Activated CD4-positive, alpha-beta T cell treated with anti-CD3 and anti-CD28 coated beads for 36 hours (primary cell): Measurements from ENCODE around the gene MSMB. TPM values are rescaled to one million over a fixed set of nuclear protein-coding genes. Genes with fewer than 3 reads are reported as not detected.
"Not testable (repeated sequence)": the region's sequence is repeated elsewhere in the genome, so short reads cannot be mapped to it uniquely, and the experiment has no call there.

Experiments used
- ATAC-seq: fragments of 200-7000 bp; cut with Tn5 transposase; one replicate; pipeline ENCODE4 v1.10.0; 2021; ENCODE audit warnings: mild to moderate bottlenecking, moderate library complexity
- CTCF ChIA-PET: fragments of 350-600 bp; sonication (Branson Sonifier 250); formaldehyde crosslinking; loops from one replicate; lab custom pipeline; 2021; ENCODE audit warnings: antibody characterized with exemption; lab: Charles Lee
- POLR2A ChIA-PET: fragments of 350-600 bp; sonication (Branson Sonifier 250); formaldehyde crosslinking; loops from one replicate; lab custom pipeline; 2021; ENCODE audit warnings: antibody characterized with exemption, inconsistent platforms; lab: Charles Lee
- DNase-seq: peaks from one replicate; pipeline ENCODE4 v3.0.0-alpha.2; 2020
- H3K27ac Mint-ChIP-seq: one replicate; pipeline ENCODE4 v1.8.0; 2021; ENCODE audit warnings: mixed read lengths
- H3K27me3 Mint-ChIP-seq: one replicate; pipeline ENCODE4 v1.8.0; 2021; ENCODE audit warnings: mixed read lengths
- H3K36me3 Mint-ChIP-seq: one replicate; pipeline ENCODE4 v1.8.0; 2021; ENCODE audit warnings: low read depth, mixed read lengths
- H3K4me1 Mint-ChIP-seq: one replicate; pipeline ENCODE4 v1.8.0; 2021; ENCODE audit warnings: mixed read lengths
- H3K4me3 Mint-ChIP-seq: one replicate; pipeline ENCODE4 v1.8.0; 2021; ENCODE audit warnings: mild to moderate bottlenecking, moderate library complexity, mixed read lengths
- H3K9me3 Mint-ChIP-seq: one replicate; pipeline ENCODE4 v1.8.0; 2021; ENCODE audit warnings: low read depth, mixed read lengths
- intact Hi-C, 2 experiments: fragments of 100-400 bp; cut with DNase I in 1 of 2; cut with micrococcal nuclease in 1 of 2; formaldehyde crosslinking; loops; one replicate each; pipeline versions ENCODE4 v1.14.2 to v1.15.1; 2022 to 2024; cut with DNase I, micrococcal nuclease
- total RNA-seq, 2 experiments: library from RNA; stranded (reverse); gene quantifications; one replicate each; pipeline ENCODE4 v1.2.3, GENCODE V29; 2021

Gene MSMB
- total RNA-seq, 2 experiments from 2014 or later, result not detected

DNA sequence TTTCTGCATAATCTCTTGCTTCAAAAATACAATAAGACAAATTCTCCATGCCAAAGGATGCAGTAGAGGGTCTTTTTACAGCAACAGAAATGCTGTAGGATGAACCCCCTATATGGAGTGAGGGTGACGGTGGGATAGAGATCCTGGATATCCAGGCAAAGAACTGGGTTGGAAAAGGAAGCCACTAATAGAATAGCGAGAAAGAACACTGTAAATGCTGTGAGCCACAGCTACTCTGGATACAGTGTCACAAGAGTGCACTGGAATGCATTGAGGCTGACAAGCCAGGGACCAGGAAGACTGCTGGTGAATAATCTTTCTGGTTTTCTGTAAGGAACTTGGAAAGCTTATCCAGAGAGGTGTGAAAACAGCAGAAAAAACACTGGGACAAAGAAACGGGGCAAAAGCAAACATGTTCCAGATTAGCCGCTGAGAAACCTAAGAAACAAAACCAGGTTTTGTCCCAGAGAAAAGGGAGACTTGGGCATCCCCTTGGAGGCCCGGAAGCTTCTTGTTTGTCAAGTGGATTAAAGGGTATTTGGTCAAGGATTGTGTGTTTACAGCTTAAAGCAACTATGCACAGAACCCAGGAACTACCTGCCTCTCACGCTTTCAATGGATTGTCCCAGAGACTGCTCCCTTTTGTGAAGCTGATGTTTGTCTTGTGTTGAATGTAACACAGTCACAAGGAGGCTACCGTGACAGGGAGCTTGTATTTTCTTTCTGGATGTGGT lies 6.2 kb upstream of the MSMB start:
- no peak for DNase-seq
- Mint-ChIP-seq H3K27me3 (no peaks in the 10 kb centered on the region), H3K4me1 (peaks cover 4% of the 10 kb centered on the region), H3K27ac (no peak overlapping the region), H3K4me3 (no peak overlapping the region), H3K9me3 (peaks cover 4% of the 10 kb centered on the region), H3K36me3 (peaks cover under 1% of the 10 kb centered on the region)
- CTCF ChIA-PET, result interaction anchor here (1.0 kb wide), 1 partner anchor 23 kb away, joined by 3 read pairs; no protein-coding TSS in a partner anchor
- intact Hi-C loops, result no loop called here
- POLR2A ChIA-PET, result interaction anchor here (0.7 kb wide), 2 partner anchors 15 to 19 kb away, joined by 3 to 8 read pairs; no protein-coding TSS in a partner anchor
- ATAC-seq, result no peak

DNA sequence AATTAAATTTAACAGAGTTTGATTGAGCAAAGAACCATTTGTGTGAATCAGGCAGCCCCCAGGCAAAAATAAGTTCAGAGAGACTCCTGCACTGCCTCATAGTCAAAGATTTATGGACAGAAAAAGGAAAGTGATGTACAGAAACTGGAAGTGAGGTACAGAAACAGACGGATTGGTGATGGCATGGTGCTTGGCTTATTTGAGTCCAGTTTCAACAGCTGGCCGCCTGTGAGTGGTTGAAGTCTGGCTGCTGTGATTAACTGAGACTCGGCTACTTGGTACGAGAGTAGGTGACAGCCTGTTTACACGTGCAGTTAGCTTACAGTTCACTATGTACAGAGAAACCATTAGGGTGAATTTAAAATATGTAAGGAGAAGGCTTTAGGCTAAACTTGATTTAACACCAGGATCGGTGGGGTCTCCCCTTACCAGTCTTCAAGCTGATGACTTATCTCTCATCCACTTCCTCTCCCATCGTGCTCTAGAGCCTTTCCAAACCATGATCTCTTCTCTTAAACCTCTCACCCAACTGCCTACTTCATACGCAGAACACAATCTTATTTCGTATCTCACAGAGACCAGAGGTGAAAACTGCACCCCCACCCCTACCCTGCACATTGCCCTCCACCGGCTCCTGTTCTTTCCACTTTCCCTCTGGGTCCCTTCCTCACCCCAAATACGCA lies 5.0 kb upstream of the MSMB start:
- ChIA-PET CTCF (interaction anchor here (0.8 kb wide), 1 partner anchor 33 kb away, joined by 3 read pairs; no protein-coding TSS in a partner anchor), POLR2A (interaction anchor here (0.7 kb wide), 1 partner anchor 14 kb away, joined by 3 read pairs; no protein-coding TSS in a partner anchor)
- Mint-ChIP-seq H3K4me3 (no peak overlapping the region), H3K27me3 (no peaks in the 10 kb centered on the region), H3K36me3 (no peaks in the 10 kb centered on the region), H3K9me3 (no peaks in the 10 kb centered on the region), H3K27ac (no peak overlapping the region), H3K4me1 (peaks cover 4% of the 10 kb centered on the region)
- DNase-seq (no peak), ATAC-seq (peak; percentile 19)
- intact Hi-C loops, result no loop called here

GRCh38 chr10:46049497-46049831 lies 3.4 kb upstream of the MSMB start:
- H3K4me3 Mint-ChIP-seq, H3K4me1 Mint-ChIP-seq, H3K9me3 Mint-ChIP-seq, H3K27ac Mint-ChIP-seq, DNase-seq, H3K27me3 Mint-ChIP-seq, ATAC-seq, CTCF ChIA-PET, POLR2A ChIA-PET, intact Hi-C loops, H3K36me3 Mint-ChIP-seq: not testable (repeated sequence)

DNA sequence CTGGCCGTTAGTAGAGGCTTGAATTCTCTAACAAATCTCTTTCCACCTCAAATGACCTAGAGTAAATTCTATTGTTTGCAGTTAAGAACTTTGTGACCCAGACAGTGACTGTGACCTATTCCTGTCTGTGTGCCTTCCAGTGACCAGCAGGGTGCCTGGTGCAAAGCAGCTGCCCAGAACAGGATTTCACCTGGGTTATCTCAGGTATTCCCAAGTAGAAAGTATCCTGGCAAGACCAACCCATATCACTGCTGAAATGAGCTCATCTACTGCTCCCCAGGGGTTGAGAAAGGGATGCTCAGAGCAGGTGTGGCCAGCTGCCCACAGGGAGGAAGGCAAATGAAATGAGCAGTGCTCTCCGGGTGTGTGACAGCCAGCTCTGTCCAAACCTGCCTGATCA lies 2.1 kb upstream of the MSMB start:
- ChIA-PET CTCF (no interaction called here), POLR2A (no interaction called here)
- H3K4me1 Mint-ChIP-seq, result no peaks in the 10 kb centered on the region
- no peak for ATAC-seq
- no peaks in the 10 kb centered on the region for H3K36me3 Mint-ChIP-seq
- intact Hi-C loops, result no loop called here
- H3K27me3 Mint-ChIP-seq, result no peaks in the 10 kb centered on the region
- no peak overlapping the region for H3K4me3 Mint-ChIP-seq
- H3K27ac Mint-ChIP-seq, result no peak overlapping the region
- no peak for DNase-seq
- no peaks in the 10 kb centered on the region for H3K9me3 Mint-ChIP-seq

- no peaks in the 10 kb centered on the region for H3K36me3 Mint-ChIP-seq
- H3K4me3 Mint-ChIP-seq, result no peak overlapping the region
- no peaks in the 10 kb centered on the region for H3K4me1 Mint-ChIP-seq
- DNase-seq (no peak), ATAC-seq (no peak)
- H3K27me3 Mint-ChIP-seq, result no peaks in the 10 kb centered on the region
- CTCF ChIA-PET, result no interaction called here
- intact Hi-C loops, result no loop called here
- H3K9me3 Mint-ChIP-seq, result no peaks in the 10 kb centered on the region
- POLR2A ChIA-PET, result no interaction called here
- no peak overlapping the region for H3K27ac Mint-ChIP-seq
Measured at GRCh38 chr10:46042527-46042926, 3.5 kb downstream of the MSMB start.

DNA sequence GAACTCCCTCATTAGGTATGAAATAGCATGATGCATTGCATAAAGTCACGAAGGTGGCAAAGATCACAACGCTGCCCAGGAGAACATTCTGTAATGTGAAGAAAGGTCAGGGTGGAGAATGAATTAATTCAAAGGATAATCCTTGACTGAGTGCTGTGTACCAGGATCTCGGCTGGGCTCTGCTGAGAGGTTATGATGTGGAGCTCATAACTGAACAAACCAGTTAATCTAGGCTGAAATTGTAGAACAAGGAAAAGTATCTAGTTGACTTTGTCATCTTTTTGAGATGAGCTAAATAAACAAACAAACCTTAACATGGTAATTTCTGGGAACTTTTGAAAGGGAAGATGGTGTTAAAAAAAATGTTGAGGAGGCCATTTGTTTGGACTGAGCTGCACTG lies 6.1 kb downstream of the MSMB start:
- ChIA-PET POLR2A (no interaction called here), CTCF (no interaction called here)
- DNase-seq (no peak), ATAC-seq (no peak)
- H3K27me3 Mint-ChIP-seq, result no peaks in the 10 kb centered on the region
- no peaks in the 10 kb centered on the region for H3K9me3 Mint-ChIP-seq
- intact Hi-C loops, result no loop called here
- H3K4me1 Mint-ChIP-seq, result no peaks in the 10 kb centered on the region
- H3K36me3 Mint-ChIP-seq, result no peaks in the 10 kb centered on the region
- no peak overlapping the region for H3K4me3 Mint-ChIP-seq
- H3K27ac Mint-ChIP-seq, result no peak overlapping the region

GRCh38 chr10:46037107-46037825 lies 8.8 kb downstream of the MSMB start:
- intact Hi-C loops, result loop anchor here in 1 of 2 experiments (10.0 kb wide), 1 partner anchor 58 kb away; no protein-coding TSS in a partner anchor
- H3K4me3 Mint-ChIP-seq, result no peak overlapping the region
- no peaks in the 10 kb centered on the region for H3K36me3 Mint-ChIP-seq
- no peak for DNase-seq
- CTCF ChIA-PET, result interaction anchor here (0.6 kb wide), 1 partner anchor 595 kb away, joined by 3 read pairs; no protein-coding TSS in a partner anchor
- no peak for ATAC-seq
- H3K27ac Mint-ChIP-seq, result no peak overlapping the region
- H3K4me1 Mint-ChIP-seq, result no peaks in the 10 kb centered on the region
- H3K9me3 Mint-ChIP-seq, result no peaks in the 10 kb centered on the region
- POLR2A ChIA-PET, result interaction anchor here (0.5 kb wide), 1 partner anchor 14 kb away, joined by 3 read pairs; no protein-coding TSS in a partner anchor
- no peaks in the 10 kb centered on the region for H3K27me3 Mint-ChIP-seq

DNA sequence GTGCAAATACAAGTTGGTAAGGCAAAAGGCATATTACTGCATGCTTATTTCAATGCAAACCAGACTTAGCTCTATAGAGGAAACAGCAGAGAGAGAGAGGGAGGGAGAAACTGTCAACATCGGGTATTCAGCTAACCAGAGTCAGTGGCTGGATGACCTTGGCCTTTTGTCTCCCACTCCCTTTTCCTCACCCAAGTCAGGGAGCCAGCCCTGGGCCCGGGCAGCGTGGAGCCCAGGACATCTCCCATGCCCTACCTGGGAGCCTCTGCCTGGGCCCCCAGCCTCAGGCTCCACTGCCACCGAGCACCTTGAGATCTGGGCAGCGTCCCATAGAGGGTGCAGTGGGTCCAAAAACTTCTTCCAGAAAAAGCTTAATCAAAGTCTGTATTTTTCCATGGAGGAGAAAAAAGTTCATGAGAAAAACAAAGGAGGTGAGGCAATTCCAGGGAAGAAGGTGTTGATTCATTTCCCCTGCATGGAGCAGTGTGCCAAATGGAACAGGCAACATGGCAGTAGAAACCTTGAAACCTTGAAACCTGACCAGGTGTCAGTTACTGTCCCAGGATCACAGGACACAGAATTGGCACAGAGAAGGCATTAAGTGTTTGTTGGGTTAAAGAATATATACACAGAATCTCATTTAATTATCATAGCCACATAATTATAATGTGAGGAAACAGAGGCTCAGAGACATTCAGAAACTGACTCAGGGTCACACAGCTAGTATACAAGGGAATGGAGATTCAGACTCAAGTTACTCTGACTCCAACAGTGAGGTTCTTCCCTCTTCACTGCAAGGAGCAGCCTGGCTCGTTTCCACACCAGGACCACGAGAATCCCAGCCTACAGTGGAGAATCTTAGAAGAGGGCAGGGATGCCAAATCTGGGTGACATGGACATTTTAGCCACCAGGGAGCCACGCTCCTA lies 9.9 kb downstream of the MSMB start:
- CTCF ChIA-PET, result no interaction called here
- DNase-seq, result no peak
- intact Hi-C loops, result loop anchor here in 1 of 2 experiments (10.0 kb wide), 1 partner anchor 59 kb away; no protein-coding TSS in a partner anchor

DNA sequence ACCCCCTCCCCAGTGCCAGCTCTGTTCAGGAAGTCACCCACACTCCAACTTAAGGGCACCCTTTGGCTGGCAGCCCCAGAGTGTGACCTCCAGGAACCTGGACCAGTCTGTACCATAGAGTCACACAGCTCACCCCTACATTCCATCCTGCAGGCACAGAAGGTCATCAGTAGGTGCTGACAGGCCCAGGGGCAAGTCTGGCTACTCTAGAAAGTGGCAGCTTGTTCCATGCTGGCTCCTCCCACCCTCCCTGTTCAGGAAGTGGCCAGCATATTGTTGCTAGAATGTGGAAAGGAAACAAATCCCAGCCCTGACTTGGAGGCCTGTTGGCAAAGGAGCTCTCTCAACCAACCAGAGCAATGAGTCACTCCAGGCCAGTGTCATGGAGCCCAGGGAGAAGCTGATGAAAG lies 12.5 kb downstream of the MSMB start:
- no peaks in the 10 kb centered on the region for H3K9me3 Mint-ChIP-seq
- CTCF ChIA-PET, result no interaction called here
- no peak overlapping the region for H3K27ac Mint-ChIP-seq
- peaks cover 14% of the 10 kb centered on the region for H3K4me1 Mint-ChIP-seq
- no peaks in the 10 kb centered on the region for H3K36me3 Mint-ChIP-seq
- intact Hi-C loops, result loop anchor here (5.0 to 10.0 kb wide), 3 partner anchors 61 to 566 kb away; no protein-coding TSS in a partner anchor
- H3K27me3 Mint-ChIP-seq, result no peaks in the 10 kb centered on the region
- ATAC-seq (no peak), DNase-seq (no peak)
- POLR2A ChIA-PET, result no interaction called here
- no peak overlapping the region for H3K4me3 Mint-ChIP-seq

More for the DNA sequence above, 9.9 kb downstream of the MSMB start:
- ATAC-seq, result no peak
- Mint-ChIP-seq H3K4me1 (no peaks in the 10 kb centered on the region), H3K27me3 (no peaks in the 10 kb centered on the region), H3K4me3 (no peak overlapping the region), H3K27ac (no peak overlapping the region), H3K36me3 (no peaks in the 10 kb centered on the region), H3K9me3 (no peaks in the 10 kb centered on the region)
- POLR2A ChIA-PET, result no interaction called here

DNA sequence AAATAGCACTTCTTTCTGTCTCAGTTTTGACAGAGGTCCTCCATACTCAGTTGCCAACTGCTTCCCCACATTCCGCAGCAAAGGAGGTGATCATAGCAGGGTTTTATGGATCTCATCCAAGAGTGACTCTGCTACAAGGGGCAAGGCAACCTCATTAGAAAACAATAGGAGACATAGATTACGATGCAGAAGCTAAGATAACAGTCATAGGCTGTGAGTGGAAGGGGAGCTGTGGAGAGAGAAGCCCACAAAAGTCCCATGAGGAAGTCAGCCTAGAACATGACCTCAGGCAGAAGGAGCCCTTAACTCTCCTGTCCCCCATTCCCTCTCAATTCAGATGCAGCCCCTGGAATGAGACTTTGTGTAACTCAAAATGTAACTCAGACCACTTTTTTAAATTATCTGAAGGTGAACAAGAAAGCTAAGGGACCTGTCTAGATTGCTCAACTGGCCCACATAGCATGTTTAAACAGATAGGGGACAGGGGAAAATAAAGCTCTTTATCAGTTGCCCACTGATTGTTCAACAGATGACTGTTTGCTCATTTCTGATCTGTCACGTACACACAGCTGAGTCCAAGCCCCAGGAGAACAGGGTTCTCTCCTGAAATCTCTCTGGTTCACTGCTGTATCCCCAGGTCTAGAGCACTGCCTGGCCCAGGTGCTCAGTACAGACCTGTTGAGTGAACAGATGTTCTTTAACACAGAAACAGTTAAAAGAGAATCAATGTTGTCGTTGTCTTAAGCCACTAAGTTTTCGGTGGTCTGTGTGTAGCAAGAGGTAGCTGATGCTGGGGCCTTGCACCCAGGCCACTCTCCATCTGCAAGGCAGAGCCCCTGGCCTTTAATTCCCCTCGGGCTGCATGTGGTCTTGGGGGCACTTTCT lies 14.2 kb downstream of the MSMB start:
- peaks cover 30% of the 10 kb centered on the region for H3K4me1 Mint-ChIP-seq
- intact Hi-C loops, result loop anchor here (2.0 to 10.0 kb wide), 4 partner anchors 63 to 1073 kb away; partner anchors contain the start of gene RASSF4 (in 1 of the 2)
- H3K36me3 Mint-ChIP-seq, result peaks cover 3% of the 10 kb centered on the region
- POLR2A ChIA-PET, result no interaction called here
- no peaks in the 10 kb centered on the region for H3K27me3 Mint-ChIP-seq
- H3K4me3 Mint-ChIP-seq, result no peak overlapping the region
- ATAC-seq (no peak), DNase-seq (no peak)
- H3K9me3 Mint-ChIP-seq, result no peaks in the 10 kb centered on the region
- CTCF ChIA-PET, result interaction anchor here (0.6 to 1.2 kb wide), 4 partner anchors 9 to 196 kb away, joined by 3 to 4 read pairs (median 3); partner anchors contain the start of gene MSMB
- no peak overlapping the region for H3K27ac Mint-ChIP-seq
